ENCODE data around the gene DDOST.

- no peak for TF ChIP-seq CTCF (IDR thresholded peaks at IDR 0.05)
- TF ChIP-seq POLR2A (IDR thresholded peaks at IDR 0.05) = no peak
Observed at GRCh38 chr1:20683614-20684013, 22.4 kb upstream of the DDOST start.
